Left forelimb (tissue), 1 donor: ENCODE data around the gene CACNA1D.

Experiments used
- DNase-seq: peaks from one replicate; pipeline ENCODE4 v3.0.0-alpha.2; 2018; ENCODE audit warnings: low spot score

CACNA1D gene

GRCh38 chr3:53787016-53787415 is 292.6 kb downstream of the CACNA1D start:
- no peak for DNase-seq

GRCh38 chr3:53788038-53788437 is 293.6 kb downstream of the CACNA1D start:
- DNase-seq = no peak

- DNase-seq = no peak
Measured at GRCh38 chr3:53789459-53789858, 295.0 kb downstream of the CACNA1D start.

- no peak for DNase-seq
Measured at GRCh38 chr3:53790470-53790869, 296.1 kb downstream of the CACNA1D start.

GRCh38 chr3:53791317-53791716 is 296.9 kb downstream of the CACNA1D start:
- DNase-seq = no peak

- DNase-seq = no peak
Measured at GRCh38 chr3:53792866-53793265, 298.5 kb downstream of the CACNA1D start.

- DNase-seq = no peak
Measured at GRCh38 chr3:53794597-53794996, 300.2 kb downstream of the CACNA1D start.

- DNase-seq = no peak
Measured at GRCh38 chr3:53795176-53795575, 300.8 kb downstream of the CACNA1D start.

GRCh38 chr3:53795789-53796560 is 301.6 kb downstream of the CACNA1D start:
- DNase-seq = no peak

- no peak for DNase-seq
Measured at GRCh38 chr3:53798144-53798543, 303.7 kb downstream of the CACNA1D start.

GRCh38 chr3:53799338-53799865 is 305.0 kb downstream of the CACNA1D start:
- DNase-seq = no peak

GRCh38 chr3:53800041-53800906 is 305.9 kb downstream of the CACNA1D start:
- DNase-seq = no peak

GRCh38 chr3:53801319-53801718 is 306.9 kb downstream of the CACNA1D start:
- DNase-seq = no peak

GRCh38 chr3:53802256-53802880 is 308.0 kb downstream of the CACNA1D start:
- DNase-seq = no peak

GRCh38 chr3:53803124-53803815 is 308.9 kb downstream of the CACNA1D start:
- no peak for DNase-seq

GRCh38 chr3:53803816-53804695 is 309.6 kb downstream of the CACNA1D start:
- peak; percentile 53 for DNase-seq

- peak; percentile 59 for DNase-seq
Measured at GRCh38 chr3:53804697-53805462, 310.5 kb downstream of the CACNA1D start.

- peak; percentile 18 for DNase-seq
Measured at GRCh38 chr3:53805463-53806159, 311.2 kb downstream of the CACNA1D start.
